ENCODE results near the gene BTD. TPM values are rescaled to one million over a fixed set of nuclear protein-coding genes. Genes with fewer than 3 reads are reported as not detected.

Gene BTD
- total RNA-seq, 1 donor from 2014 or later = 9.7 TPM

GRCh38 chr3:15632212-15632580 lies 30.7 kb downstream of the BTD start:
- no peaks in the 10 kb centered on the region for H3K27me3 ChIP-seq (ENCODE audit: control insufficient read depth, insufficient read depth, low read length)
- H3K4me3 ChIP-seq (ENCODE audit: low read depth, low read length) = no peak overlapping the region
- TF ChIP-seq, protein P1, sequence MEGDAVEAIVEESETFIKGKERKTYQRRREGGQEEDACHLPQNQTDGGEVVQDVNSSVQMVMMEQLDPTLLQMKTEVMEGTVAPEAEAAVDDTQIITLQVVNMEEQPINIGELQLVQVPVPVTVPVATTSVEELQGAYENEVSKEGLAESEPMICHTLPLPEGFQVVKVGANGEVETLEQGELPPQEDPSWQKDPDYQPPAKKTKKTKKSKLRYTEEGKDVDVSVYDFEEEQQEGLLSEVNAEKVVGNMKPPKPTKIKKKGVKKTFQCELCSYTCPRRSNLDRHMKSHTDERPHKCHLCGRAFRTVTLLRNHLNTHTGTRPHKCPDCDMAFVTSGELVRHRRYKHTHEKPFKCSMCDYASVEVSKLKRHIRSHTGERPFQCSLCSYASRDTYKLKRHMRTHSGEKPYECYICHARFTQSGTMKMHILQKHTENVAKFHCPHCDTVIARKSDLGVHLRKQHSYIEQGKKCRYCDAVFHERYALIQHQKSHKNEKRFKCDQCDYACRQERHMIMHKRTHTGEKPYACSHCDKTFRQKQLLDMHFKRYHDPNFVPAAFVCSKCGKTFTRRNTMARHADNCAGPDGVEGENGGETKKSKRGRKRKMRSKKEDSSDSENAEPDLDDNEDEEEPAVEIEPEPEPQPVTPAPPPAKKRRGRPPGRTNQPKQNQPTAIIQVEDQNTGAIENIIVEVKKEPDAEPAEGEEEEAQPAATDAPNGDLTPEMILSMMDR (IDR thresholded peaks at IDR 0.05; ENCODE audit: insufficient read depth, low read length, severe bottlenecking) = no peak
- H3K36me3 ChIP-seq (ENCODE audit: control insufficient read depth, insufficient read depth, low read length) = no peaks in the 10 kb centered on the region
- no peak for FAIRE-seq
- no peak for DNase-seq (ENCODE audit: low read depth)

DNA sequence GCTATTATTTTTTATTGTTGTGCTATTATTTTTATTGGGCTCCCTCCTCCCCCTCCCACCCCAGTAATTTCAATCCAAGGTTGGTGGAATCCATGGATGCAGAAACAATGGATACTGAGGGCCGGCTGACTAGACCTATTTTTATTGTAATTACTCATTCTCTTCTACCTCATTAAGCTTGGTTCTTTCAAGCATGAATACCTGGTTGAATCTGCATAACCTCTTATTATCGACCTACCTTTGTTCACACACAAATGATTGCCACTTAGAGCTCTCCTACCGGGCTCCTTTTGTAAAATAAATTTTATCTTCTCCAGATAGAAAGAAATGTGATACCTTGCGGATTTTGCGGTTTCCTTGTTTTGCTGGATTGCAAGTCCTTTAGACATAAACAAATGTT lies 31.6 kb downstream of the BTD start:
- TF ChIP-seq, protein P1 (IDR thresholded peaks at IDR 0.05; ENCODE audit: insufficient read depth, low read length, severe bottlenecking) = no peak
- no peak for FAIRE-seq
- Histone ChIP-seq H3K4me3 (ENCODE audit: low read depth, low read length) (no peak overlapping the region), H3K36me3 (ENCODE audit: control insufficient read depth, insufficient read depth, low read length) (no peaks in the 10 kb centered on the region), H3K27me3 (ENCODE audit: control insufficient read depth, insufficient read depth, low read length) (no peaks in the 10 kb centered on the region)
- no peak for DNase-seq (ENCODE audit: low read depth)

DNA sequence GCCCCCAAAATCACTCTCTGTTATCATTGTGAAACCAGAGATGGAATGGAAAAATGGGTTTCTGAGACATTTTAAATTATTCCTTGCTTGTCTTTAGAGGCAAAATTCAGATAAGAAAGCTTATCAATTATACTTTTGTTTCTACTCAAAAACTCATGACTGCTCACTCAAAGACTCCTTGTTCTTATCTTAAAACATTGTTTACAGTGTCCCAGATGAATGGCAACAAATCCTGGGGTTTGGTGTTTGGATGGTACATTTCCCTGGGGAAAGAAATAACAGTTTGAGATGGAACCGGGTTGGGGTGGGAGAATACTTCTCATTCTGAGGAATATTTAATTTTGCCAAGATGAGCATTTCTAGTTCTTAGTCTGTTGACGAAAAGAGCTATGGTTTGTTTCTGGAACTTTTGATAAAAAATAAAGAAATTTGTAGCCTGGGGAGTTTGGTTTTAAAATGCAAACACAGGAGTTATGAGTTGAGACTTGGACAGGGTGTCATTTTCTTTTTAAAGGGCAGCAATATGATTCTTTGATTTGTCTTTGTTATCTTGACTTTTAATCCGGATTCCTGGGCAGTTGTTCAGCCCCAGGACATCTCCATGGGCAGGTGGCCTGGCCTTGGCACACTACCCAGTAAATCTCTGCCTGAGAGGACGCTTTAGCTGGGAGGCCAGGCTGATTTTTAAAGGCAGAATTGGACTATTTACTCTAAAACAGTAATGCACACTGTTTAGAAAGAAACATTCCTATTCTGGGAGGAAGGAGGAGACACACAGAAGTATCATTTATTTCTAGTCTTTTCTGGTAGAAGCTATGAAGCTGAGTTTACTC lies 32.4 kb downstream of the BTD start:
- Histone ChIP-seq H3K36me3 (ENCODE audit: control insufficient read depth, insufficient read depth, low read length) (no peaks in the 10 kb centered on the region), H3K27me3 (ENCODE audit: control insufficient read depth, insufficient read depth, low read length) (no peaks in the 10 kb centered on the region), H3K4me3 (ENCODE audit: low read depth, low read length) (no peak overlapping the region)
- no peak for FAIRE-seq
- DNase-seq (ENCODE audit: low read depth) = no peak
- TF ChIP-seq, protein P1 (IDR thresholded peaks at IDR 0.05; ENCODE audit: insufficient read depth, low read length, severe bottlenecking) = no peak

GRCh38 chr3:15634671-15635070 lies 33.1 kb downstream of the BTD start:
- TF ChIP-seq, protein P1 (IDR thresholded peaks at IDR 0.05; ENCODE audit: insufficient read depth, low read length, severe bottlenecking) = no peak
- H3K4me3 ChIP-seq (ENCODE audit: low read depth, low read length) = no peak overlapping the region
- H3K27me3 ChIP-seq (ENCODE audit: control insufficient read depth, insufficient read depth, low read length) = no peaks in the 10 kb centered on the region
- H3K36me3 ChIP-seq (ENCODE audit: control insufficient read depth, insufficient read depth, low read length) = no peaks in the 10 kb centered on the region
- FAIRE-seq (no peak), DNase-seq (ENCODE audit: low read depth) (no peak)

GRCh38 chr3:15635121-15635661 lies 33.6 kb downstream of the BTD start:
- FAIRE-seq = no peak

More at GRCh38 chr3:15635121-15635661, 33.6 kb downstream of the BTD start:
- TF ChIP-seq, protein P1 (IDR thresholded peaks at IDR 0.05; ENCODE audit: insufficient read depth, low read length, severe bottlenecking) = no peak
- no peak for DNase-seq (ENCODE audit: low read depth)
- Histone ChIP-seq H3K36me3 (ENCODE audit: control insufficient read depth, insufficient read depth, low read length) (no peaks in the 10 kb centered on the region), H3K4me3 (ENCODE audit: low read depth, low read length) (no peak overlapping the region), H3K27me3 (ENCODE audit: control insufficient read depth, insufficient read depth, low read length) (no peaks in the 10 kb centered on the region)

Data from bronchial epithelial cell (primary cell).